Breast epithelium (tissue), 3 donors: ENCODE results near the gene OSBPL3.

Experiments used
- POLR2AphosphoS5 ChIP-seq, 3 donors: sonication (generic); formaldehyde crosslinking; IDR thresholded peaks; one replicate each; pipeline ENCODE4 v1.6.1; 2017; ENCODE audit warnings: antibody characterized with exemption in 3 of 3
- TF ChIP-seq, protein P1 (sequence below), 3 donors: fragments of 450-650 bp; IDR thresholded peaks; one replicate each; pipeline ENCODE4 v1.5.1; 2016 to 2017; ENCODE audit warnings: antibody characterized with exemption in 3 of 3, mild to moderate bottlenecking in 3 of 3, moderate library complexity in 3 of 3

DNA sequence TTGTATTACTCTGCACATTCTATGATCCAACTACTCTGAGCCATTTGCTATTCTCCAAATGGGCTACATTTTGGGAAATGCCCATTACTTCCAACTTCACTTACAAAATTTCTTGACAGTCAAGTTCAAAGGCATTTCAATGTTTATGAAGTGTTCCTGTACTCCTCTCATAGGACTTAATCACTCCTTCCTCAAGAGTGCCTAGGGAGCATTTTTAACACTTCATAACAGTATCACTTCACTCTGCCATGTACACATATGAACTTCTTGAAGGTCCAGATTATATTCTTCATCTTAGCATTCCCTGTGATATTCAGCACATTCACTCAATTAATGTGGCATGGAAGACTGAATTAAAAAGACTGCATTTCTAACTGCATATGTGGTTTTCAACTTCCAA is 21.6 kb downstream of the OSBPL3 start:
- TF ChIP-seq, protein P1, sequence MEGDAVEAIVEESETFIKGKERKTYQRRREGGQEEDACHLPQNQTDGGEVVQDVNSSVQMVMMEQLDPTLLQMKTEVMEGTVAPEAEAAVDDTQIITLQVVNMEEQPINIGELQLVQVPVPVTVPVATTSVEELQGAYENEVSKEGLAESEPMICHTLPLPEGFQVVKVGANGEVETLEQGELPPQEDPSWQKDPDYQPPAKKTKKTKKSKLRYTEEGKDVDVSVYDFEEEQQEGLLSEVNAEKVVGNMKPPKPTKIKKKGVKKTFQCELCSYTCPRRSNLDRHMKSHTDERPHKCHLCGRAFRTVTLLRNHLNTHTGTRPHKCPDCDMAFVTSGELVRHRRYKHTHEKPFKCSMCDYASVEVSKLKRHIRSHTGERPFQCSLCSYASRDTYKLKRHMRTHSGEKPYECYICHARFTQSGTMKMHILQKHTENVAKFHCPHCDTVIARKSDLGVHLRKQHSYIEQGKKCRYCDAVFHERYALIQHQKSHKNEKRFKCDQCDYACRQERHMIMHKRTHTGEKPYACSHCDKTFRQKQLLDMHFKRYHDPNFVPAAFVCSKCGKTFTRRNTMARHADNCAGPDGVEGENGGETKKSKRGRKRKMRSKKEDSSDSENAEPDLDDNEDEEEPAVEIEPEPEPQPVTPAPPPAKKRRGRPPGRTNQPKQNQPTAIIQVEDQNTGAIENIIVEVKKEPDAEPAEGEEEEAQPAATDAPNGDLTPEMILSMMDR (IDR thresholded peaks at IDR 0.05) = no peak
- TF ChIP-seq POLR2AphosphoS5 (IDR thresholded peaks at IDR 0.05) = no peak
